ENCODE data around the gene PTGES2. TPM values are rescaled to one million over a fixed set of nuclear protein-coding genes. Genes with fewer than 3 reads are reported as not detected.

Gene PTGES2
- polyA plus RNA-seq, 1 experiment: 91.9 TPM

DNA sequence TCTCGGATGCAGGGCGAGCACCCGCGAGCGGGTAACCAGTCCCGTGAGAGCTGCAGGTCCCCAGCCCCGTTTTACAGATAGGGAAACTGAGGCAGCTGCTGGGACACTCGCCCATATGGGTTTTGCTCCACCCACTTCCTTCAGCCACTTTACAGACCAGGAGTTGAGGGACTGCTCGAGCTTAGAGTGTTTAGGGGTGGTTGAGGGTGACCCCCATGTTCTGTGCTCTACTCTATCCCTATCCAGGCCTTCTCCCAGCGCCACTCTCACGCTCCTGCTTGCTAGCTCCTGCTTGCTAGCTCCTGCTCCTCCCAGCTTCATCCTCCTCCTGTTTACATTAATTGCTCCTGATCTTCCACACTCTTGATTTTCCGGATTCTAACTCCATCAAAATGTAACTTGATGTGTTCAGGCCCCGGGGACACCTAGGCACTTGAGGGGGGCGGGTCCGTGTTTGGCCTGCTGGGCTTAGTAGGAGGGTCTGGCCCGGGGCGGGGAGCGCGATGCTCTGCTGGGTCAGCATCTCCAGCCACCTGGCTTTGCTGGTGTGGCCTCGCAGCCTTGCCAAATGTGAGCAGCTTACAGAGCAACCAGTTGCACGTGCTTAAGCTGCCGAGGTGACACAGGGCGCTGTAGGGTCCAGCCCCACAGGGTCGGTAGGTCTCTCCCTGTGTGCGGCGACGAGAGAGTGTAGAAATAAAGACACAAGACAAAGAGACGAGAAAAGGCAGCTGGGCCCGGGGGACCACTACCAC is 1.5 kb upstream of the PTGES2 start:
- TF ChIP-seq, protein P1, sequence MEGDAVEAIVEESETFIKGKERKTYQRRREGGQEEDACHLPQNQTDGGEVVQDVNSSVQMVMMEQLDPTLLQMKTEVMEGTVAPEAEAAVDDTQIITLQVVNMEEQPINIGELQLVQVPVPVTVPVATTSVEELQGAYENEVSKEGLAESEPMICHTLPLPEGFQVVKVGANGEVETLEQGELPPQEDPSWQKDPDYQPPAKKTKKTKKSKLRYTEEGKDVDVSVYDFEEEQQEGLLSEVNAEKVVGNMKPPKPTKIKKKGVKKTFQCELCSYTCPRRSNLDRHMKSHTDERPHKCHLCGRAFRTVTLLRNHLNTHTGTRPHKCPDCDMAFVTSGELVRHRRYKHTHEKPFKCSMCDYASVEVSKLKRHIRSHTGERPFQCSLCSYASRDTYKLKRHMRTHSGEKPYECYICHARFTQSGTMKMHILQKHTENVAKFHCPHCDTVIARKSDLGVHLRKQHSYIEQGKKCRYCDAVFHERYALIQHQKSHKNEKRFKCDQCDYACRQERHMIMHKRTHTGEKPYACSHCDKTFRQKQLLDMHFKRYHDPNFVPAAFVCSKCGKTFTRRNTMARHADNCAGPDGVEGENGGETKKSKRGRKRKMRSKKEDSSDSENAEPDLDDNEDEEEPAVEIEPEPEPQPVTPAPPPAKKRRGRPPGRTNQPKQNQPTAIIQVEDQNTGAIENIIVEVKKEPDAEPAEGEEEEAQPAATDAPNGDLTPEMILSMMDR (IDR thresholded peaks at IDR 0.05; ENCODE audit: insufficient read depth, low read depth, low read length): no peak
- ChIA-PET CTCF (interaction anchor here (0.9 to 6.1 kb wide), 10 partner anchors 12 to 187 kb away, joined by 3 to 56 read pairs (median 3); no protein-coding TSS in a partner anchor), POLR2A (interaction anchor here (0.6 kb wide), 2 partner anchors 70 to 153 kb away, joined by 4 to 6 read pairs; no protein-coding TSS in a partner anchor)
- H3K4me3 ChIP-seq (ENCODE audit: low read depth, low read length): peak overlapping the region; percentile 90
- H3K36me3 ChIP-seq (ENCODE audit: control insufficient read depth, insufficient read depth, low read length): no peaks in the 10 kb centered on the region
- DNase-seq (ENCODE audit: low read depth): no peak
- H3K27me3 ChIP-seq (ENCODE audit: control insufficient read depth, insufficient read depth, low read length): peaks cover 9% of the 10 kb centered on the region

DNA sequence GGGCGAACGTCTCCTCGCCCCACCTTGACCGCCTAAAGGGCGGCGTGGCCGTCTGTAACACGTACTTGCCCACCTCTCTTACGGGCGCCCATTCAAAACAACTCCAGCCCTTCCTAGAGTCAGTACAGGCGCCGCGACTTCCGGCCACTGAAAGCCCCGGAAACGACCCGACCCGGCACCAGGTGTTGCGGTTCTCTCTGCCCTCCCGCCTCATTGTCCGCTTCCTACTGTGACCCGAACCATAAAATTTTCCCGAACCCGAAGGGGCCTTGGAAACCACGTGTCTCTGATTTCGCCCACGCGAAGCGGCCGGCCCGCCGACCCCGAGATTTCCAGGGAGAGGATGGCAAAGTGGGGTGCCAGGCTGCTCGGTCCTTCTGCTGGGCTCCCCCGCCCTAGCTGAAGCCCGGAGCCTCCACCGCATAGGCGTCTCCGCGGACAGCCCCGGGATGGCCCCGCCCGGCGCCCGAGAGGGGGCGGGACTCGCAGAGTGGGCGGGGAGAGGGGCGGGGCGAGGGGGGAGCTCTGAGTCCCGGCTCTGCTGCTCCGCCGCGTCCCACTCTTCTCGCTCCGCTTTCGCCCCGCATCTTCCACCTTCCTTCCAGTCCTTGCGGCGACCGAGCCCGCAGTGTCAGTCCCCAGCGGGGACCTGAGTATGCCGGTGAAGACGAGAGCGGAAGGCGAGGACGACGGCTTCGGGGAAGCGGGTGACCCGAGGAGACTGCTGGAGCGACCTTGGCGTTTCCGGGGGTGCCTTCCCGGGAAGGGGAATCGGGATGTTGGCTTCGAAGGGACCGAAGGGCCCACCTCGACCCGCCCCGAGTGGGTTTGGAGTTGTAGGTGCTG is 684 bp upstream of the PTGES2 start:
- ChIA-PET POLR2A (interaction anchor here (0.6 kb wide), 2 partner anchors 71 to 154 kb away, joined by 4 to 6 read pairs; no protein-coding TSS in a partner anchor), CTCF (interaction anchor here (0.9 to 6.1 kb wide), 7 partner anchors 11 to 186 kb away, joined by 3 to 56 read pairs (median 4); no protein-coding TSS in a partner anchor)
- Histone ChIP-seq H3K4me3 (ENCODE audit: low read depth, low read length) (peak overlapping the region; percentile 90), H3K36me3 (ENCODE audit: control insufficient read depth, insufficient read depth, low read length) (no peaks in the 10 kb centered on the region), H3K27me3 (ENCODE audit: control insufficient read depth, insufficient read depth, low read length) (peaks cover 8% of the 10 kb centered on the region)
- TF ChIP-seq, protein P1 (IDR thresholded peaks at IDR 0.05; ENCODE audit: insufficient read depth, low read depth, low read length): no peak
- DNase-seq (ENCODE audit: low read depth): peak; percentile 38

DNA sequence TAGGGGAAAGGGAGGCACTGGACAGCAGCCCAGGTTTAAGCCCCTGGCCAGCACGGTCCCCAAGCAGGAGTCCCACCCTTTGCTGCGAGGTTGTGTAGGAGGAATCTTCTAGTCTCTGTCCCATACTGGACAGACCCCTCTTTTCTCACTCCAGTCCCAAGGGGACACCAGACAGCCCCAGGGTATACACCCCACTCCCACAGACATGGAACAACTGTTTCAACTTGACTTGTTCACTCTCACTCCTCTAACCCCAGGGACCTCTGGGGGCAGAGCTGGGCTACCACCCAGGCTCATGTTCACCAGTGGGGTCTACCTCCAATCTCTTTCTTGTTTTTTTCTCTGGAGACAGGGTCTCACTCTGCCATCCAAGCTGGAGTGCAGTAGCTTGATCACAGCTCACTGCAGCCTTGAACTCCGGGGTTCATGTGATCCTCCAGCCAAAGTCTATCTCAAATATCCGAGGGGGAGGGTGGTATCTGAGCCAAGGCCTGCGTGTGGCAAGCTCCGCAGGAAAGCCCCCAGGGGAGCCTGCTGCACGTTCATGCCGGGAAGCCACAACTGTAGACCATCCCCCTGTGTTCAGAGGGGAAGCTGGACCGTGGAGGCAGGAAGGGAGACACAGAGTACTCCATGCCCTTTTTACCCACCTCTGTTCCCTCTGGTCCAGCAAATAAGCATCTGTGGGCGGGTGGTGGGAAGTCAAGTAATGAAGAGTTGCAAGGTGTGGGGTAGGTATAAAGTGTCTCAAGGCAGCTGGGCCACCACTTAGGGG is 1.8 kb downstream of the PTGES2 start:
- POLR2A ChIA-PET: no interaction called here
- TF ChIP-seq, protein P1 (IDR thresholded peaks at IDR 0.05; ENCODE audit: insufficient read depth, low read depth, low read length): no peak
- H3K36me3 ChIP-seq (ENCODE audit: control insufficient read depth, insufficient read depth, low read length): peaks cover 12% of the 10 kb centered on the region
- H3K27me3 ChIP-seq (ENCODE audit: control insufficient read depth, insufficient read depth, low read length): no peaks in the 10 kb centered on the region; the same call in 1 of the 2 replicates
- DNase-seq (ENCODE audit: low read depth): no peak
- CTCF ChIA-PET: interaction anchor here (0.6 to 6.1 kb wide), 13 partner anchors 9 to 192 kb away, joined by 3 to 56 read pairs (median 4); no protein-coding TSS in a partner anchor
- H3K4me3 ChIP-seq (ENCODE audit: low read depth, low read length): no peak overlapping the region

DNA sequence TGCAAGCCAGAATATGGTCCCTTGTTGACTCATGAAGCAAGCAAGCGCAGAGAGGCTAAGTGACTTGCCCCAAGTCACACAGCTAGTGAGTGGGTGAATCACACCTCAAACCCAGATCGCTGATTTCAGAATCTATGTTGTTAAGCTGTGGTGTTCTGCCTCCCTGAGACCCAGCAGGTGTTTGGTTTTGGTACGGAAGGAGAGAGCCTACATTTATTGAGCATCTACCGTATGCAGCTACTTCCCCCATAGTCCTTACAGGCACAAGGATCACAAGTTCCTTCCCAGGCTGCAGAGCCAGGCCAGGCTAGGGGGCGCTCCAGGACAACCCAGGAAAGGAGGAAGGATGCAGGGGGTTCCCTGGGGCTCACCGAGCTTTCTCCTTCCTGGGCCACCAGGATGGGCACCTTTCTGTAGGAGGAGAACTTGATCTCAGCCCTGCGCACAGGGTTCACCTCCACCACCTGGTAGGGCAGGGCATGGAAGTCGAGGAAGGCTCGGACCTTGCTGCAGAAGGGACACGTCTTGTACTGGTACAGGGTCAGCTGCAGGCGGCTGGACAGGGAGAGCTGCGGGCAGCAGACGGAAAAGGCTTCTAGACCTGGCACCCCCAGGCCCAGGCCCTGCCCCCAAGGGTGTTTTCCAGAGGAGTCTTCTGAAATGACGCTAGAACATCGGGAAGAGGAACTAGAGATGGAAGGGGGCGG is 2.5 kb downstream of the PTGES2 start:
- Histone ChIP-seq H3K4me3 (ENCODE audit: low read depth, low read length) (no peak overlapping the region), H3K27me3 (ENCODE audit: control insufficient read depth, insufficient read depth, low read length) (no peaks in the 10 kb centered on the region), H3K36me3 (ENCODE audit: control insufficient read depth, insufficient read depth, low read length) (peaks cover 13% of the 10 kb centered on the region)
- TF ChIP-seq, protein P1 (IDR thresholded peaks at IDR 0.05; ENCODE audit: insufficient read depth, low read depth, low read length): peak; percentile 73
- no peak for DNase-seq (ENCODE audit: low read depth)
- ChIA-PET POLR2A (no interaction called here), CTCF (interaction anchor here (0.6 to 6.1 kb wide), 18 partner anchors 8 to 646 kb away, joined by 3 to 56 read pairs (median 4); no protein-coding TSS in a partner anchor)
